ENCODE measurements around the gene KRT4. TPM values are rescaled to one million over a fixed set of nuclear protein-coding genes. Genes with fewer than 3 reads are reported as not detected.

The KRT4 gene
- total RNA-seq, 1 donor from 2014 or later: not detected

DNA sequence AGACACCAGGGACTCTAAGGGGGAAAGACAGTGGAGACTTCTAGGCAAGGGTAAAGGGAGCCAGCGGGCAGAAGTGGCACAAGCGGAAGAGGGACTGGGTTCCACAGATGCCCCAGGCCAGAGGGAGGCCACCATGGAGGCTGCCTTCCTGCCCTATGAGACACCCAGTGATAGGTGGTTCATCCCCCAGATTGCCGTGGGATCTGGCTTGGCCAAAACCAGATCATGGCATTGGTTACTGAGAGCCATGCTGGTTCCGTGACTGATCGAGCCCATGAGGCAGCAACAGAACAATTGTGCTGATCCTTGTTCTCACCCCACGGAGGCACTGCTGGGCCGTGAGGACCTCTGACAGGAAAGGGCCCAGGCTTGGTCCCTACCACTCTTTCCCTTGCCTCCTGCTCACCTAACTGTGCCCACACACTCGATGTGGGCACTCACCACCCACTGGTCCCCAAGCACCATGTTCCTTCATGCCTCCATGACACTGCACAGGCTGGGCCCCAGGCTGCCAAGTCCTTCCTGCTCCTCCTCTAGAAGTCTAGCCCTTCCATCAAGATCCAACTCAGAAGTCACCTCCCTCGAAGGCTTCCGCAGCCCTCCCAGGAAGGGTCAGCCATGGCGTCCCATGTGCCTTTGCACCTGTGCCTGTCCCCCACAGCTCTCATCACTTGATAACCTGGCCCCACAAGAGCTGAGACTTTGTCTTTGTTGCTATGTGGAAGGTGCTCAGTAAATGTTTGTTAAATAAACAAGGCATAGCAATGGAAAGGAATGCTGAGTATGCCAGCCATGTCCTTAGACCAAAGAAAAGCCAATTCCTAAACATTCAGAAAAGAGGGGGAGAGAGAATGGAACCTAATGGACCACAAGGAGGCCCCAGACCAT lies 12.9 kb upstream of the KRT4 start:
- DNase-seq (ENCODE audit: low read depth): no peak
- TF ChIP-seq, protein P1, sequence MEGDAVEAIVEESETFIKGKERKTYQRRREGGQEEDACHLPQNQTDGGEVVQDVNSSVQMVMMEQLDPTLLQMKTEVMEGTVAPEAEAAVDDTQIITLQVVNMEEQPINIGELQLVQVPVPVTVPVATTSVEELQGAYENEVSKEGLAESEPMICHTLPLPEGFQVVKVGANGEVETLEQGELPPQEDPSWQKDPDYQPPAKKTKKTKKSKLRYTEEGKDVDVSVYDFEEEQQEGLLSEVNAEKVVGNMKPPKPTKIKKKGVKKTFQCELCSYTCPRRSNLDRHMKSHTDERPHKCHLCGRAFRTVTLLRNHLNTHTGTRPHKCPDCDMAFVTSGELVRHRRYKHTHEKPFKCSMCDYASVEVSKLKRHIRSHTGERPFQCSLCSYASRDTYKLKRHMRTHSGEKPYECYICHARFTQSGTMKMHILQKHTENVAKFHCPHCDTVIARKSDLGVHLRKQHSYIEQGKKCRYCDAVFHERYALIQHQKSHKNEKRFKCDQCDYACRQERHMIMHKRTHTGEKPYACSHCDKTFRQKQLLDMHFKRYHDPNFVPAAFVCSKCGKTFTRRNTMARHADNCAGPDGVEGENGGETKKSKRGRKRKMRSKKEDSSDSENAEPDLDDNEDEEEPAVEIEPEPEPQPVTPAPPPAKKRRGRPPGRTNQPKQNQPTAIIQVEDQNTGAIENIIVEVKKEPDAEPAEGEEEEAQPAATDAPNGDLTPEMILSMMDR (conservative IDR thresholded peaks at IDR 0.05; ENCODE audit: low read depth, low read length): peak; percentile 3
- no peak overlapping the region for H3K4me3 ChIP-seq (ENCODE audit: low read depth, low read length)

DNA sequence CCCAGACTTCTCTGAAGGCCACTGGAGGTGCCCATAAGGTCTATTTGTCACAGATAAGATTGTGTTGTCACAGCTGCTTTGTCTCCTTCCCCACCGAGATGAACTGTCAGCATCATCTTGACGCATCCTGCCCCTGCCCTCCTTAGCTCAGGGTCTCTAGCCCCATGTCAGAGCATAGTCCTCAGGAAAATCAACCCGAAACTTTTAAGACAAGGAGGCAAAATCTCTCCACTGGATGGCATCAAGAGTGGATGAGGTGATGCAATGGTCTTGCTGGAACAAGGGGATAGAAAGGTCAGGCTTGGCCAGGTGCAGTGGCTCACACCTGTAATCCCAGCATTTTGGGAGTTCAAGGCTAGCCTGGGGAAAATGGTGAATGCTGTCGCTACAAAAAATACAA lies 12.0 kb upstream of the KRT4 start:
- DNase-seq (ENCODE audit: low read depth): no peak
- TF ChIP-seq, protein P1 (conservative IDR thresholded peaks at IDR 0.05; ENCODE audit: low read depth, low read length): no peak
- H3K4me3 ChIP-seq (ENCODE audit: low read depth, low read length): no peak overlapping the region

DNA sequence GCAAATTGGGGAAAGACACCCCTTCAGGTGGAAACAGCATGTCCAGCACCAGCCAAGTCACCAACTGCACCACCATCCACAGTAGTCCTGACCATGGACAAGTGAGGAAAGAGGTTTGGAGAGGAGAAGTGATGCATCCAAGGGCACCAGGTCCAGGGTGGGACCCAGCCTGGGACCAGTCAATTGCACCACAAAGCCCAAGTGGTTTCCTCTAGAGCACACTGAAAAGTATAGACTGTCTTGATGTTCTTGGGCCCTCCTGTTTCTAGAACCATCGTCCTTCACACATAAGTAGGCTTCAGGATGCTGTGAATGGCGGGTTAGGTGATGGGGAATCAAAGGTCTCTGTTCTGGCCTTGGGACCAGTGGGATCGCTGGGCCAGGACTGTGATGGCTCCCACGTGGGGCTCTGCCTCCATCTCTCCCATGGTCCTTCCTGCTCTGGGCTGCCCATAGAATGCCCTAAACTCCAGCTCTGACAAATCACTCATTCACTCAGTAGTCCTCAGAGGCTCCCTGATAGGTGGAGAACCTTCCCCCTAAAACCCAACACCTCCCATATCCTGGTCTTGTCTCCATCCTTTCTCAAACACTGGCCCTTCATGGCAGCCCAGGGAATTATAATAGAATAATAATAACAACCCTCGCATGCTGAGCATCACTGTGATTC lies 11.0 kb upstream of the KRT4 start:
- no peak for DNase-seq (ENCODE audit: low read depth)
- TF ChIP-seq, protein P1 (conservative IDR thresholded peaks at IDR 0.05; ENCODE audit: low read depth, low read length): no peak
- no peak overlapping the region for H3K4me3 ChIP-seq (ENCODE audit: low read depth, low read length)

DNA sequence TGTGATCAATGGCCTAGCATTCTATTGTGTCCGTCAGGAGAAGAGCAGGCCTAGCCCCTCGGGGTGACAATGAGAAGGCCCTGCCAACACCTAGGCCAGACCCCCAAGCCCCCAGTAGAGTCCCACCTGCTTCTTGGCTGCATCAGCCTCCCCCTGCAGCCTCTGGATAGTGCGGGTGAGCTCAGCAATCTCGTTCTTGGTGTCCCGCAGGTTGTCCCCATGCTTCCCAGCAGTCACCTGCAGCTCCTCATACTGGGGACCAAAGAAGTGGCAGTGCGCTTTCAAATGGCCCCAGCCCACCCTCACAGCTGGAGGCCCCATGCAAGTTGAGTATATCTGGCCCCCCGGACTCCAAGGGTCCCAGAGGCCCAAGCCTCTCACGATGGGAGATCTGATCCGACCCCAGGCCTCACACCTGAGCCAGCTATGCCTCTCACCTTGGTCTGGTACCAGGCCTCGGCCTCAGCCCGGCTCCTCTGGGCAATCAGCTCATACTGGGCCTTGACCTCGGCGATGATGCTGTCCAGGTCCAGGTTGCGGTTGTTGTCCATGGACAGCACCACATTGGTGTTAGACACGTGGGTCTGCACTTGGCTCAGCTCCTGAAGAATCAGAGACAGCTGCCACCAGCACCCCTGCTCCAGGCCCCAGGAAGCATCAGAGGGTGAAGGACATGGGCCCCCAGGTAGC lies 10.0 kb upstream of the KRT4 start:
- DNase-seq (ENCODE audit: low read depth): no peak
- TF ChIP-seq, protein P1 (conservative IDR thresholded peaks at IDR 0.05; ENCODE audit: low read depth, low read length): no peak

DNA sequence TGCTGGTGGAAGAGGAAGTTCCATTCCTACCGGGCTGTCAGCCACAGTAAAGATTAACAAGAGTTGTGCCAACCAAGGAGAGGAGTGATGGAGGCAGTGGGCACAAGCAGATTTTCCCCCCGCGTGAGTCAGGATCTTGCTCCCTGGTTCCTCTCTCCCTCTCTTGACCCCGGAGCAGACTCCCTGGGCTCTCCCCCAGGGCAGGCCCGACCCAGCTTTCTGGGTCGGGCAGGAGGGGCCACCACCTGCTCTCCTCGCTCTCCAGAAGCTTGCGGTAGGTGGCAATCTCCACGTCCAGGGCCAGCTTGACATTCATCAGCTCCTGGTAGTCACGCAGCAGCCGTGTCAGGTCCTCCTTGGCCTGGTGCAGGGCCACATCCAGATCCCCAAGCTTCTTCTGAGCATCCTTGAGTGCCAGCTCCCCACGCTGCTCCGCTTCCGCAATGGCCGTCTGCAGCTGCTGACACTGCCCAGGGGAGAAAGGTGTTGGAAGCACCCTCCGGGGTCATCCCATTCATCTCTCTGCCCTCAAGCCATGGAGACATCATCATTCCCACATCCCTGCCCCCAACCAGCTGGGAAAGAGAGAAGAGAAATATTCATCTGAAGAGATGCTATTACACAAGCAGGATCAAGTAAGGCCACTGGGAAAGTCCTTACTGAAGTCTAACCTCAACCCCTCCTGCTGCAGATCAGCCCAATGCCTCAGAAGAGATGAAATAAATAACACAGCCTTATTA lies 9.0 kb upstream of the KRT4 start:
- TF ChIP-seq, protein P1 (conservative IDR thresholded peaks at IDR 0.05; ENCODE audit: low read depth, low read length): no peak
- no peak for DNase-seq (ENCODE audit: low read depth)
- H3K4me3 ChIP-seq (ENCODE audit: low read depth, low read length): no peak overlapping the region

More for the DNA sequence above, 10.0 kb upstream of the KRT4 start:
- no peak overlapping the region for H3K4me3 ChIP-seq (ENCODE audit: low read depth, low read length)

DNA sequence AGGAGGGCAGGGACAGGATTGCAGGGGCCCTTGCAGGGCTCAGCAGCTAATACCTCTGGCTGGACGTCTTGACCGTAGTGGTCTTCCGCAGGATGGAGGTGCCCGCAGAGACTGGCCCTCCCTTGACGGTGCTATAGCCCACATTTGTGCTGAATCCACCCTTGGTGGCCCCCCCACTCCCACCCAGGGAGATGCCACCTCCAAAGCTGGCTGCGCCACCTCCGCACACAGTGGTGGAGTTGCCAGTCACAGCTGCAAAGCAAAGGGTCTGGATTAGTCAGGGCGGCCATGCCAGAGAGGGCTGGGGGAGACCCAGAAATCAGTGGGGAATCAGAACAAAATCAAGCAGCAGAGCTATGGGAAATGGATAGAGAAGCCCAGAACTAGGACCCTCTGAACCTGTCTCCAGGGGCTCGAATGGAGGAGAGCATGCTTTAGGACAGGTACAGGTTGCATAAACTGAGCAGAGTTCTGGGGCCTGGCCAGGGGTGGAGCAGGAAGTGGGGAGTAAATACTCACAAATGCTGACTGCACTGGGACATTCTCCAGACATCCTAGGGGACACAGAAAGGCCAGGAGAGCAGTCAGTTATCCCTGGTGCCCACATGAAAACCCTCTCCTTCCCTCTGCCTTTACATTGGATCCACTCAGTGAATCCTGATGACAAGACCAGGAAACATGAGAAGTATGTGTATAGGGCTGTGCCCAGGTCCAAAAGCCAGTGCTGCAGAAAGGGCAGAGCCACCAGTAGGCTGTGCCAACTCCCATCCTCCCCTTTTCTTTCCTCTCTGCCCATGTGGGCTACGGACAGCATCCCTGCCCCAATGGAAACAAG lies 8.1 kb upstream of the KRT4 start:
- no peak overlapping the region for H3K4me3 ChIP-seq (ENCODE audit: low read depth, low read length)
- DNase-seq (ENCODE audit: low read depth): no peak
- TF ChIP-seq, protein P1 (conservative IDR thresholded peaks at IDR 0.05; ENCODE audit: low read depth, low read length): no peak
